GM12872 (cell line): ENCODE data around the gene FAM136A.

ENCODE experiments used
- TF ChIP-seq, protein P1 (sequence below): IDR thresholded peaks from 3 replicates; pipeline ENCODE4 v1.5.1; 2011; ENCODE audit warnings: low read depth, mild to moderate bottlenecking, low read length, moderate library complexity; ENCODE audit not compliant: insufficient read depth

Gene FAM136A

GRCh38 chr2:70301344-70302194, at the start of gene FAM136A:
Gene FAM136A, minus strand, starts transcription at chr2:70302067. Its CDS starts 56 bp downstream, at chr2:70302011.
- TF ChIP-seq, protein P1, sequence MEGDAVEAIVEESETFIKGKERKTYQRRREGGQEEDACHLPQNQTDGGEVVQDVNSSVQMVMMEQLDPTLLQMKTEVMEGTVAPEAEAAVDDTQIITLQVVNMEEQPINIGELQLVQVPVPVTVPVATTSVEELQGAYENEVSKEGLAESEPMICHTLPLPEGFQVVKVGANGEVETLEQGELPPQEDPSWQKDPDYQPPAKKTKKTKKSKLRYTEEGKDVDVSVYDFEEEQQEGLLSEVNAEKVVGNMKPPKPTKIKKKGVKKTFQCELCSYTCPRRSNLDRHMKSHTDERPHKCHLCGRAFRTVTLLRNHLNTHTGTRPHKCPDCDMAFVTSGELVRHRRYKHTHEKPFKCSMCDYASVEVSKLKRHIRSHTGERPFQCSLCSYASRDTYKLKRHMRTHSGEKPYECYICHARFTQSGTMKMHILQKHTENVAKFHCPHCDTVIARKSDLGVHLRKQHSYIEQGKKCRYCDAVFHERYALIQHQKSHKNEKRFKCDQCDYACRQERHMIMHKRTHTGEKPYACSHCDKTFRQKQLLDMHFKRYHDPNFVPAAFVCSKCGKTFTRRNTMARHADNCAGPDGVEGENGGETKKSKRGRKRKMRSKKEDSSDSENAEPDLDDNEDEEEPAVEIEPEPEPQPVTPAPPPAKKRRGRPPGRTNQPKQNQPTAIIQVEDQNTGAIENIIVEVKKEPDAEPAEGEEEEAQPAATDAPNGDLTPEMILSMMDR: peak; percentile 80

GRCh38 chr2:70349921-70350685, 48.2 kb upstream of the FAM136A start:
- TF ChIP-seq, protein P1: no peak

GRCh38 chr2:70347831-70348230, 46.0 kb upstream of the FAM136A start:
- TF ChIP-seq, protein P1: no peak

DNA sequence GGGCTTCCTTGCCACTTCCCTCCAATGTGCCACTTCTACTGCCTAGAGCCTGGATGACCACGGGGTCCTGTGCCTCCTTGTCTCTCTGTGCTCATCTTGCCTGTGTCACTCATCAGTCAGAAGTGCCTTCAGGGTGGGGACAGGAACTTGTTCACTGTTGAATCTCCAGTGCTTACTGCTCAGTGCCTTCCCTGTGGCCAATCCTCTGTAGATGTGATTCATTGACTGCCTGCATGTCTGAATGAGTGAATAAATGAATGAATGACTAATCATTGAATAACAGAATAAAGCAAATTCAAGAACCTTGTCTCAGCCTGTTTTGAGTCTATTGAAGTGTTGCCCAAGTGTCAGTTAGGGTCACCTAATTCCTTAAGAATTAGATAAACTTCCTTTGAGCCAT, 42.3 kb upstream of the FAM136A start:
- TF ChIP-seq, protein P1: no peak

DNA sequence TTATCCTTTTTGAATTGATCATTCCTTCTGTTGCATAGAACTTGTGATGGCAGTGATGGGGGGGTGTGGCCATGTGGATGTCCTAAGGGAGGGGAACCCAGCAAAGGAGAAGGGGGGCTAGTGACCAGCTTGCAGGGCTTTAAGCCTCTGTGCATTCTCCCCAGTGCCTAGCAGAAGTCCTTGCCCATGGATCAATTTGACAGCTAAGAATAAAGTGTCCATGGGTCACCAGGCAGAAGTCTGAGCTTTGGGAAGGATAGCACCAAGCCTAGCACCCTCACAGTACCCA, 39.6 kb upstream of the FAM136A start:
- TF ChIP-seq, protein P1: no peak

DNA sequence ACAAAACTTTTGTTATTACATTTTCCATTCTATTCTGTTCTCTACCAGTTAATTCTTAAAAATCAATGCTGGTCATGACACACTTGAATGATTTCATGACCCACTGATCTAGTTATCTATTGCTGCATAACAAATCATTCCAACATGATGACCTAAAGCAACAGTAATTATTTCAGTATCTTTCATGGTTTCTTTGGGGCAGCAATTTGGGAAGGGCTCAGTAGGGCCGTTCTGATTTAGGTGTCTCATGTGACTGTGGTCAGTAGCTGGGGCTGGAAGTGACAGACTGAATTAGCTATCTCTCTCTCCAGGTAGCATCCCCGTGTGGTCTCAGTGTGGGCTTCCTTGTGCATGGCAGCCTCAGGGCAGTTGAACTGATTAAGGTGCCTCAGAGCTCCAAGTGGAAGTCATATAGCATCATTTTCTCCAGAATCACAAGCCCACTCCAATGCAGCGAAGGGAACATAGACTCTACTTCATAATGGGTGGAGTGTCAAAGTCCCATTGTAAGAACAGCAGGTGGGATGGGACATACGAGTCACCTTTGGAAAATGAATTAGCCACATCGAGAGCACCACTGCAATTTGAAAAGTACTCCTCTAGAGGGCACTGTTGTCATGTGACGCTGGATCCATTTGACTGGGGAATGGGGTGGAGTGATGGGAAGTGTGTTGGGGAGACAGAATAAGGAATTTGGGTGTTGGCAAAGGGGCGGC, 39.1 kb upstream of the FAM136A start:
- TF ChIP-seq, protein P1: peak; percentile 89

GRCh38 chr2:70340075-70340474, 38.2 kb upstream of the FAM136A start:
- TF ChIP-seq, protein P1: no peak
